ENCODE data around the gene MCHR1.

- no peak for TF ChIP-seq EZH2phosphoT487 (IDR thresholded peaks at IDR 0.05; ENCODE audit: insufficient read depth, low read depth)
- no peak for TF ChIP-seq EZH2 (IDR thresholded peaks at IDR 0.05; ENCODE audit: insufficient read depth, poor library complexity, severe bottlenecking)
Observed at GRCh38 chr22:40694411-40694810, 15.1 kb downstream of the MCHR1 start.
